ENCODE results near the gene ZNF691.
"Not testable (repeated sequence)": the region's sequence is repeated elsewhere in the genome, so short reads cannot be mapped to it uniquely, and the experiment has no call there.

ZNF691 gene

DNA sequence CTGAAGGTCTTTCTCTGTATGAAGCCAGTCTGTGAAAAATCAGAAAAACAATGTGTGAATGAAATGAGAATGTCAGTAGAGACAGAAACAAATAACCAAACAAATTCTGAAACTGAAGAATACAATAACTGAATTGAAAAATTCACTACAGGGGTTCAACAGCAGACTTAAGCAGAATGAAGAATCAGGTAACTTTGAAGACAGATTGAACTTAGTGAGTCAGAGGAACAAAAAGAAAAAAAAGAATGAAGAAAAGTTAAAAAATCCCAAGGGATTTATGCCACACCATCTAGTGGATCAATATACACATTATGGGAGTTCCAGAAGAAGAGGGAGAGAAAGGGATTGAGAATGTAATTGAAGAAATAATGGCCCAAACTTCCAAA, 14.6 kb downstream of the ZNF691 start:
- H3K4me1 ChIP-seq (ENCODE audit: insufficient read depth, insufficient read length): no peaks in the 10 kb centered on the region
- no peak for DNase-seq (ENCODE audit: low read depth, low spot score)
- H3K9me3 ChIP-seq (ENCODE audit: insufficient read depth, low read length): peaks cover 30% of the 10 kb centered on the region
- no peaks in the 10 kb centered on the region for H3K36me3 ChIP-seq (ENCODE audit: insufficient read depth, insufficient read length, low read length)
- H3K4me3 ChIP-seq (ENCODE audit: insufficient read length, low read depth): no peak overlapping the region
- H3K27me3 ChIP-seq (ENCODE audit: insufficient read depth, insufficient read length): no peaks in the 10 kb centered on the region
- TF ChIP-seq YY1 (IDR thresholded peaks at IDR 0.05; ENCODE audit: insufficient read depth, insufficient read length) (no peak), ZNF274 (IDR thresholded peaks at IDR 0.05; ENCODE audit: low read depth, low read length) (no peak), SUZ12 (IDR thresholded peaks at IDR 0.05; ENCODE audit: extremely low read depth, insufficient read depth, insufficient read length) (no peak)
- H3K9ac ChIP-seq (ENCODE audit: insufficient read length, low read depth): no peak overlapping the region

GRCh38 chr1:42866549-42866948, 20.1 kb downstream of the ZNF691 start:
- no peak for TF ChIP-seq ZNF274 (IDR thresholded peaks at IDR 0.05; ENCODE audit: low read depth, low read length)
- TF ChIP-seq YY1 (IDR thresholded peaks at IDR 0.05; ENCODE audit: insufficient read depth, insufficient read length): no peak
- TF ChIP-seq SUZ12 (IDR thresholded peaks at IDR 0.05; ENCODE audit: extremely low read depth, insufficient read depth, insufficient read length): no peak
- Histone ChIP-seq H3K4me1 (ENCODE audit: insufficient read depth, insufficient read length) (no peaks in the 10 kb centered on the region), H3K4me3 (ENCODE audit: insufficient read length, low read depth) (no peak overlapping the region), H3K36me3 (ENCODE audit: insufficient read depth, insufficient read length, low read length) (no peaks in the 10 kb centered on the region), H3K9ac (ENCODE audit: insufficient read length, low read depth) (no peak overlapping the region), H3K27me3 (ENCODE audit: insufficient read depth, insufficient read length) (no peaks in the 10 kb centered on the region), H3K9me3 (ENCODE audit: insufficient read depth, low read length) (no peaks in the 10 kb centered on the region; the same call in 1 of the 2 replicates)
- no peak for DNase-seq (ENCODE audit: low read depth, low spot score)

DNA sequence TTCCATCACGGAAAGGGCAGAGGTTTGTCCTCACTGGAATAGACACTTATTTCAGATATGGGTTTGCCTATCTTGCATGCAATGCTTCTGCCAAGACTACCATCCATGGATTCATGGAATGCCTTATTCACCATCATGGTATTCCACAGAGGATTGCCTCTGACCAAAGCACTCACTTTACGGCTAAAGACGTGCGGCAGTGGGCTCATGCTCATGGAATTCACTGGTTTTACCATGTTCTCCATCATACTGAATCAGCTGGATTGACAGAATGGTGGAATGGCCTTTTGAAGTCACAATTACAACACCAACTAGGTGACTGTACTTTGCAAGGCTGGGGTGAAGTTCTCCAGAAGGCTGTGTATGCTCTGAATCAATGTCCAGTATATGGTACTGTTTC, 22.1 kb downstream of the ZNF691 start:
- not testable (repeated sequence) for H3K4me3 ChIP-seq (ENCODE audit: insufficient read length, low read depth); H3K9me3 ChIP-seq (ENCODE audit: insufficient read depth, low read length); H3K36me3 ChIP-seq (ENCODE audit: insufficient read depth, insufficient read length, low read length); H3K27me3 ChIP-seq (ENCODE audit: insufficient read depth, insufficient read length); H3K4me1 ChIP-seq (ENCODE audit: insufficient read depth, insufficient read length); DNase-seq (ENCODE audit: low read depth, low spot score); H3K9ac ChIP-seq (ENCODE audit: insufficient read length, low read depth)

DNA sequence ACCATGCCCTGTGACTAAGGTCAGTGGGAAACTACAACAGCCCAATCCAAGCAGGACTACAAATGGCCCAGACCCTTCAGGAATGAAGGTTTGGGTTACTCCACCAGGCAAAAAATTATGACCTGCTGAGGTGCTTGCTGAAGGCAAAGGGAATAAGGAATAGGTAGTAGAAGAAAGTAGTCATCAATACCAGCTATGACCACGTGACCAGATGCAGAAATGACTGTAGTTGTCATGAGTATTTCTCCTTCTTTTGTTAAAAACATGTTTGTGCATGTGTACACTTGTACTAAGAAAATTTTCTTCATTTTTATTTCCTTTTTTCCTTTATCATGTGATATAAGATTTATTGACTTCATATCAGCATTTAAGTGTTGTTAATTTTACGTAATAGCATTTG, 22.8 kb downstream of the ZNF691 start:
- not testable (repeated sequence) for DNase-seq (ENCODE audit: low read depth, low spot score); H3K27me3 ChIP-seq (ENCODE audit: insufficient read depth, insufficient read length); H3K9me3 ChIP-seq (ENCODE audit: insufficient read depth, low read length); H3K36me3 ChIP-seq (ENCODE audit: insufficient read depth, insufficient read length, low read length); H3K4me1 ChIP-seq (ENCODE audit: insufficient read depth, insufficient read length); H3K9ac ChIP-seq (ENCODE audit: insufficient read length, low read depth); H3K4me3 ChIP-seq (ENCODE audit: insufficient read length, low read depth)

DNA sequence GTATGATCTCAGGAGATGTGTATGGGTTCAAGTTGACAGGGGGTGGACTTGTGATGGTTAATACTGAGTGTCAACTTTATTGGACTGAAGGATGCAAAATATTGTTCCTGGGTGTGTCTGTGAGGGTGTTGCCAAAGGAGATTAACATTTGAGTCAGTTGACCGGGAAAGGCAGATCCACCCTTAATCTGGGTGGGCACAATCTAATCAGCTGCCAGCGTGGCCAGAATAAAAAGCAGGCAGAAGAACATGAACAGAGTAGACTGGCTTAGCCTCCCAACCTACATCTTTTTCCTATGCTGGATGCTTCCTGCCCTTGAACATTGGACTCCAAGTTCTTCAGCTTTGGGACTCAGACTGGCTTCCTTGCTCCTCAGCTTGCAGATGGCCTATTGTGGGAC, 23.3 kb downstream of the ZNF691 start:
- not testable (repeated sequence) for DNase-seq (ENCODE audit: low read depth, low spot score); H3K9me3 ChIP-seq (ENCODE audit: insufficient read depth, low read length); H3K36me3 ChIP-seq (ENCODE audit: insufficient read depth, insufficient read length, low read length); H3K4me1 ChIP-seq (ENCODE audit: insufficient read depth, insufficient read length); H3K4me3 ChIP-seq (ENCODE audit: insufficient read length, low read depth); H3K27me3 ChIP-seq (ENCODE audit: insufficient read depth, insufficient read length); H3K9ac ChIP-seq (ENCODE audit: insufficient read length, low read depth)

- not testable (repeated sequence) for H3K4me1 ChIP-seq (ENCODE audit: insufficient read depth, insufficient read length); H3K4me3 ChIP-seq (ENCODE audit: insufficient read length, low read depth); H3K27me3 ChIP-seq (ENCODE audit: insufficient read depth, insufficient read length); H3K9me3 ChIP-seq (ENCODE audit: insufficient read depth, low read length); H3K36me3 ChIP-seq (ENCODE audit: insufficient read depth, insufficient read length, low read length); DNase-seq (ENCODE audit: low read depth, low spot score); H3K9ac ChIP-seq (ENCODE audit: insufficient read length, low read depth)
Measured at GRCh38 chr1:42873108-42873507, 26.7 kb downstream of the ZNF691 start.

DNA sequence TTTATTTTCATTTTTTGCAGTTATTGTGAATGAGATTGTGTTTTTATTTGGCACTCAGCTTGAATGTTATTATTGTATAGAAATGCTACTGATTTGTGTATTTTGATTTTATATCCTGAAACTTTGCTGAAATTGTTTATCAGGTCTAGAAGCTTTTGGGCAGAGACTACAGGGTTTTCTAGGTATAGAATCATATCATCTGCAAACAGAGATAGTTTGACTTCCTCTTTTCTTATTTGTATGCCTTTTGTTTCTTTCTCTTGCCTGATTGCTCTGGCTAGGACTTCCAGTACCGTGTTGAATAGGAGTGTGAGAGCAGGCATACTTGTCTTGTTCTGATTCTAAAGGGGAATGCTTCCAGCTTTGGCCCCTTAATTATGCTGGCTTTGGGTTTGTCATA, 27.3 kb downstream of the ZNF691 start:
- Histone ChIP-seq H3K4me1 (ENCODE audit: insufficient read depth, insufficient read length) (no peaks in the 10 kb centered on the region), H3K9me3 (ENCODE audit: insufficient read depth, low read length) (no peaks in the 10 kb centered on the region), H3K4me3 (ENCODE audit: insufficient read length, low read depth) (no peak overlapping the region), H3K9ac (ENCODE audit: insufficient read length, low read depth) (no peak overlapping the region), H3K36me3 (ENCODE audit: insufficient read depth, insufficient read length, low read length) (no peaks in the 10 kb centered on the region), H3K27me3 (ENCODE audit: insufficient read depth, insufficient read length) (no peaks in the 10 kb centered on the region)
- TF ChIP-seq YY1 (IDR thresholded peaks at IDR 0.05; ENCODE audit: insufficient read depth, insufficient read length) (no peak), ZNF274 (IDR thresholded peaks at IDR 0.05; ENCODE audit: low read depth, low read length) (no peak), SUZ12 (IDR thresholded peaks at IDR 0.05; ENCODE audit: extremely low read depth, insufficient read depth, insufficient read length) (no peak)
- DNase-seq (ENCODE audit: low read depth, low spot score): no peak

- H3K9ac ChIP-seq (ENCODE audit: insufficient read length, low read depth): no peak overlapping the region
- TF ChIP-seq SUZ12 (IDR thresholded peaks at IDR 0.05; ENCODE audit: extremely low read depth, insufficient read depth, insufficient read length) (no peak), YY1 (IDR thresholded peaks at IDR 0.05; ENCODE audit: insufficient read depth, insufficient read length) (no peak), ZNF274 (IDR thresholded peaks at IDR 0.05; ENCODE audit: low read depth, low read length) (no peak)
- no peaks in the 10 kb centered on the region for H3K4me1 ChIP-seq (ENCODE audit: insufficient read depth, insufficient read length)
- peaks cover 15% of the 10 kb centered on the region; the same call in 1 of the 2 replicates for H3K9me3 ChIP-seq (ENCODE audit: insufficient read depth, low read length)
- no peaks in the 10 kb centered on the region for H3K27me3 ChIP-seq (ENCODE audit: insufficient read depth, insufficient read length)
- no peak overlapping the region for H3K4me3 ChIP-seq (ENCODE audit: insufficient read length, low read depth)
- no peaks in the 10 kb centered on the region for H3K36me3 ChIP-seq (ENCODE audit: insufficient read depth, insufficient read length, low read length)
- DNase-seq (ENCODE audit: low read depth, low spot score): no peak
Measured at GRCh38 chr1:42876009-42876408, 29.6 kb downstream of the ZNF691 start.

Measured in NT2/D1 (cell line).